Upper lobe of left lung (tissue), 6 donors: ENCODE measurements around the gene SUCLA2. TPM values are rescaled to one million over a fixed set of nuclear protein-coding genes. Genes with fewer than 3 reads are reported as not detected.

Experiments used
- ATAC-seq, 2 donors: fragments of 200-7000 bp; cut with Tn5 transposase; one replicate each; pipeline ENCODE4 v1.9.1; 2022; ENCODE audit warnings: mild to moderate bottlenecking in 2 of 2, moderate library complexity in 2 of 2; ENCODE audit not compliant: low FRiP score in 2 of 2
- DNase-seq, 2 donors: peaks; one replicate each; pipeline ENCODE4 v3.0.0-alpha.2; 2019 to 2020
- H3K27ac ChIP-seq, 4 donors: fragments of 200-600 bp; sonication (generic); one replicate each; pipeline ENCODE4 v1.5.1; 2016 to 2019
- H3K27me3 ChIP-seq, 4 donors: fragments of 200-600 bp; sonication (generic); one replicate each; pipeline ENCODE4 v1.5.1; 2017 to 2019
- H3K36me3 ChIP-seq, 4 donors: fragments of 200-600 bp; sonication (generic); one replicate each; pipeline ENCODE4 v1.5.1; 2016 to 2019
- H3K4me1 ChIP-seq, 4 donors: fragments of 200-600 bp; sonication (generic); one replicate each; pipeline ENCODE4 v1.5.1; 2018 to 2019
- H3K4me3 ChIP-seq, 4 donors: fragments of 200-600 bp; sonication (generic); one replicate each; pipeline ENCODE4 v1.5.1; 2017 to 2019; ENCODE audit warnings: mild to moderate bottlenecking in 2 of 4, moderate library complexity in 1 of 4
- H3K9me3 ChIP-seq, 4 donors: fragments of 200-600 bp; sonication (generic); one replicate each; pipeline ENCODE4 v1.5.1; 2018 to 2019
- CTCF ChIP-seq, 6 experiments: fragments of 450-650 bp in 4 of 6; fragments of 200-600 bp in 2 of 6; sonication (generic) in 2 of 6; IDR thresholded peaks; one replicate each; pipeline ENCODE4 v1.5.1; 2016 to 2019; ENCODE audit warnings: antibody characterized with exemption in 6 of 6
- EP300 ChIP-seq, 4 donors: sonication (generic); formaldehyde crosslinking; IDR thresholded peaks; one replicate each; pipeline ENCODE4 v1.5.1; 2017; ENCODE audit warnings: antibody characterized with exemption in 4 of 4, control low read depth in 2 of 4
- POLR2A ChIP-seq, 4 donors: fragments of 450-650 bp; IDR thresholded peaks; one replicate each; pipeline ENCODE4 v1.5.1; 2016 to 2017; ENCODE audit warnings: antibody characterized with exemption in 4 of 4, mild to moderate bottlenecking in 2 of 4
- POLR2AphosphoS5 ChIP-seq, 2 donors: sonication (generic); formaldehyde crosslinking; IDR thresholded peaks; one replicate each; pipeline ENCODE4 v1.5.1; 2017; ENCODE audit warnings: antibody characterized with exemption in 2 of 2
- WGBS, 2 donors: methylation state at CpG; one replicate each; pipeline ENCODE4 v1.1.5; 2017 to 2018; 5-methylcytosine and 5-hydroxymethylcytosine counted together
- total RNA-seq, 6 donors: library from RNA; depleted of rRNA in 4 of 6; stranded (reverse); fragments of >200 nt in 4 of 6; gene quantifications; one replicate each; pipeline versions ENCODE4 v1.1.0 to v1.2.1, GENCODE V29; 2016 to 2021
- donor health status: DM: no; HTN: no; CAD: no; lungs with moderate emphysema.
- donor health status: DM: no; HTN: yes; CAD: no; lungs with severe emphysema.

The SUCLA2 gene
- total RNA-seq, 6 donors from 2014 or later: 15.0 to 67.4 (median 33.4) TPM

- no peak for DNase-seq
- H3K9me3 ChIP-seq: peaks cover 0 to 6% (median 3%) of the 10 kb centered on the region in 4 donors
- 89 to 100% methylated on average over 1 of the region's 1 CpG for WGBS, 2 donors
- ATAC-seq: no peak
- H3K27me3 ChIP-seq: no peaks in the 10 kb centered on the region
- H3K4me3 ChIP-seq: no peak overlapping the region
- TF ChIP-seq CTCF (IDR thresholded peaks at IDR 0.05): no peak
- no peaks in the 10 kb centered on the region for H3K4me1 ChIP-seq
- H3K27ac ChIP-seq: no peak overlapping the region
- peaks cover 5 to 64% (median 14%) of the 10 kb centered on the region in 4 donors for H3K36me3 ChIP-seq
Observed at GRCh38 chr13:47962237-47962636, 38.8 kb downstream of the SUCLA2 start.

GRCh38 chr13:47959468-47960247 lies 41.4 kb downstream of the SUCLA2 start:
- 95 to 99% methylated on average over 4 of the region's 4 CpGs for WGBS, 2 donors
- ATAC-seq: no peak
- Histone ChIP-seq H3K27me3 (no peaks in the 10 kb centered on the region), H3K4me3 (no peak overlapping the region), H3K27ac (no peak overlapping the region), H3K9me3 (peaks cover 0 to 16% (median 7%) of the 10 kb centered on the region in 4 donors), H3K4me1 (no peaks in the 10 kb centered on the region), H3K36me3 (peaks cover 5 to 52% (median 12%) of the 10 kb centered on the region in 4 donors)
- no peak for DNase-seq
- no peak for TF ChIP-seq CTCF (IDR thresholded peaks at IDR 0.05)
- TF ChIP-seq POLR2AphosphoS5 (IDR thresholded peaks at IDR 0.05): no peak
- no peak for TF ChIP-seq POLR2A (IDR thresholded peaks at IDR 0.05)
- TF ChIP-seq EP300 (IDR thresholded peaks at IDR 0.05): no peak

- WGBS, 2 donors: 94 to 96% methylated on average over 5 of the region's 5 CpGs
- Histone ChIP-seq H3K36me3 (peaks cover 0 to 51% (median 11%) of the 10 kb centered on the region in 4 donors), H3K27ac (no peak overlapping the region), H3K27me3 (no peaks in the 10 kb centered on the region), H3K4me1 (no peaks in the 10 kb centered on the region), H3K4me3 (no peak overlapping the region), H3K9me3 (peaks cover 0 to 16% (median 7%) of the 10 kb centered on the region in 4 donors)
- no peak for DNase-seq
- no peak for TF ChIP-seq CTCF (IDR thresholded peaks at IDR 0.05)
- TF ChIP-seq POLR2AphosphoS5 (IDR thresholded peaks at IDR 0.05): no peak
- TF ChIP-seq EP300 (IDR thresholded peaks at IDR 0.05): no peak
- no peak for TF ChIP-seq POLR2A (IDR thresholded peaks at IDR 0.05)
- ATAC-seq: no peak
Observed at GRCh38 chr13:47957073-47957472, 44.0 kb downstream of the SUCLA2 start.

GRCh38 chr13:47955836-47956235 lies 45.2 kb downstream of the SUCLA2 start:
- no peak for ATAC-seq

More at GRCh38 chr13:47955836-47956235, 45.2 kb downstream of the SUCLA2 start:
- TF ChIP-seq EP300 (IDR thresholded peaks at IDR 0.05) (no peak), POLR2AphosphoS5 (IDR thresholded peaks at IDR 0.05) (no peak), POLR2A (IDR thresholded peaks at IDR 0.05) (no peak), CTCF (IDR thresholded peaks at IDR 0.05) (no peak)
- peaks cover 0 to 16% (median 7%) of the 10 kb centered on the region in 4 donors for H3K9me3 ChIP-seq
- peaks cover 0 to 50% (median 11%) of the 10 kb centered on the region in 4 donors for H3K36me3 ChIP-seq
- H3K4me3 ChIP-seq: no peak overlapping the region
- WGBS, 2 donors: 78 to 90% methylated on average over 2 of the region's 2 CpGs
- H3K27me3 ChIP-seq: no peaks in the 10 kb centered on the region
- DNase-seq: no peak
- H3K27ac ChIP-seq: no peak overlapping the region
- H3K4me1 ChIP-seq: no peaks in the 10 kb centered on the region
